Measurements from ENCODE around the gene MPI. TPM values are rescaled to one million over a fixed set of nuclear protein-coding genes. Genes with fewer than 3 reads are reported as not detected.

MPI gene
- total and polyA plus RNA-seq, 4 donors: 16.1 to 38.4 (median 31.9) TPM

- DNase-seq (ENCODE audit: low spot score): no peak
- Histone ChIP-seq H3K9me3 (ENCODE audit: control insufficient read depth in 4 of 4, low read length in 3 of 4) (no peaks in the 10 kb centered on the region), H3K9ac (ENCODE audit: low read depth in 1 of 2, low read length in 2 of 2) (no peak overlapping the region), H3K4me1 (ENCODE audit: control insufficient read depth in 4 of 4, insufficient read depth in 4 of 4, low read length in 3 of 4) (peaks cover 16 to 34% (median 27%) of the 10 kb centered on the region in 4 donors), H3K27ac (ENCODE audit: low read depth in 1 of 2, low read length in 2 of 2) (no peak overlapping the region), H3K27me3 (ENCODE audit: control insufficient read depth in 4 of 4, insufficient read depth in 4 of 4, low read length in 3 of 4) (no peaks in the 10 kb centered on the region), H3K36me3 (ENCODE audit: control insufficient read depth in 4 of 4, insufficient read depth in 3 of 4, low read depth in 1 of 4, low read length in 3 of 4) (peaks cover 0 to 2% (median 0%) of the 10 kb centered on the region in 4 donors), H3K4me3 (ENCODE audit: low read depth in 1 of 3, low read length in 3 of 3) (no peak overlapping the region)
- WGBS: 82% methylated on average over 2 of the region's 2 CpGs
- no peak for TF ChIP-seq CTCF (IDR thresholded peaks at IDR 0.05; ENCODE audit: low read depth, low read length, missing input control)
- no peak for TF ChIP-seq JUND (IDR thresholded peaks at IDR 0.05)
- TF ChIP-seq NR2F2 (IDR thresholded peaks at IDR 0.05): no peak
- TF ChIP-seq ZBTB33 (IDR thresholded peaks at IDR 0.05): no peak
- TF ChIP-seq ATF3 (IDR thresholded peaks at IDR 0.05): no peak
- no peak for TF ChIP-seq FOXA1 (IDR thresholded peaks at IDR 0.05)
- TF ChIP-seq MAX (IDR thresholded peaks at IDR 0.05): no peak
- TF ChIP-seq EGR1 (IDR thresholded peaks at IDR 0.05; ENCODE audit: low read depth in 2 of 2): no peak
- no peak for TF ChIP-seq TAF1 (conservative IDR thresholded peaks at IDR 0.05)
- TF ChIP-seq YY1 (IDR thresholded peaks at IDR 0.05): no peak
- no peak for TF ChIP-seq RAD21 (IDR thresholded peaks at IDR 0.05)
Observed at GRCh38 chr15:74865316-74865715, 24.5 kb upstream of the MPI start.

GRCh38 chr15:74866090-74866489 lies 23.8 kb upstream of the MPI start:
- DNase-seq (ENCODE audit: low spot score): no peak
- H3K9me3 ChIP-seq (ENCODE audit: control insufficient read depth in 4 of 4, low read length in 3 of 4): no peaks in the 10 kb centered on the region
- peaks cover 20 to 42% (median 34%) of the 10 kb centered on the region in 4 donors for H3K4me1 ChIP-seq (ENCODE audit: control insufficient read depth in 4 of 4, insufficient read depth in 4 of 4, low read length in 3 of 4)
- 90% methylated on average over 6 of the region's 6 CpGs for WGBS
- H3K27ac ChIP-seq (ENCODE audit: low read depth in 1 of 2, low read length in 2 of 2): no peak overlapping the region
- H3K36me3 ChIP-seq (ENCODE audit: control insufficient read depth in 4 of 4, insufficient read depth in 3 of 4, low read depth in 1 of 4, low read length in 3 of 4): peaks cover 0 to 2% (median 0%) of the 10 kb centered on the region in 4 donors
- TF ChIP-seq RXRA (IDR thresholded peaks at IDR 0.05) (no peak), CTCF (IDR thresholded peaks at IDR 0.05; ENCODE audit: low read depth, low read length, missing input control) (no peak), HNF4G (IDR thresholded peaks at IDR 0.05) (no peak), SP1 (IDR thresholded peaks at IDR 0.05) (no peak), TAF1 (conservative IDR thresholded peaks at IDR 0.05) (no peak), REST (IDR thresholded peaks at IDR 0.05) (no peak), ATF3 (IDR thresholded peaks at IDR 0.05) (no peak), MAX (IDR thresholded peaks at IDR 0.05) (no peak), EGR1 (IDR thresholded peaks at IDR 0.05; ENCODE audit: low read depth in 2 of 2) (no peak), NR2F2 (IDR thresholded peaks at IDR 0.05) (no peak), FOXA1 (IDR thresholded peaks at IDR 0.05) (no peak), HNF4A (conservative IDR thresholded peaks at IDR 0.05) (no peak), FOXA2 (IDR thresholded peaks at IDR 0.05) (no peak)
- H3K9ac ChIP-seq (ENCODE audit: low read depth in 1 of 2, low read length in 2 of 2): no peak overlapping the region
- H3K27me3 ChIP-seq (ENCODE audit: control insufficient read depth in 4 of 4, insufficient read depth in 4 of 4, low read length in 3 of 4): no peaks in the 10 kb centered on the region
- H3K4me3 ChIP-seq (ENCODE audit: low read depth in 1 of 3, low read length in 3 of 3): no peak overlapping the region

Data from liver (tissue), 9 donors.